Prostate gland (tissue), 2 donors: Measurements from ENCODE around the gene COLQ. TPM values are rescaled to one million over a fixed set of nuclear protein-coding genes. Genes with fewer than 3 reads are reported as not detected.

ENCODE experiments used
- DNase-seq: peaks from one replicate; pipeline ENCODE4 v3.0.0-alpha.2; 2019; ENCODE audit warnings: low spot score
- H3K27ac ChIP-seq, 2 donors: fragments of 200-600 bp; sonication (generic); 2 replicates each; pipeline ENCODE4 v1.5.1; 2017 to 2019
- H3K27me3 ChIP-seq: fragments of 200-600 bp; sonication (generic); replicated peaks from 2 replicates; pipeline ENCODE4 v1.5.1; 2019; ENCODE audit not compliant: insufficient read depth
- H3K36me3 ChIP-seq, 2 donors: fragments of 200-600 bp; sonication (generic); 1 replicate in 1 of 2; 2 replicates in 1 of 2; pipeline versions ENCODE4 v1.5.1 to v1.8.1; 2017 to 2019
- H3K4me1 ChIP-seq: fragments of 200-600 bp; sonication (generic); replicated peaks from 2 replicates; pipeline ENCODE4 v1.5.1; 2019
- H3K4me3 ChIP-seq, 2 donors: fragments of 200-600 bp; sonication (generic); 2 replicates each; pipeline ENCODE4 v1.5.1; 2017 to 2019
- H3K9me3 ChIP-seq: fragments of 200-600 bp; sonication (generic); 2 replicates; pipeline ENCODE4 v1.5.1; 2017
- CTCF ChIP-seq, 4 experiments: fragments of 200-600 bp in 2 of 4; fragments of 450-650 bp in 2 of 4; sonication (generic) in 2 of 4; IDR thresholded peaks; 1 replicate in 3 of 4; 2 replicates in 1 of 4; pipeline ENCODE4 v1.5.1; 2016 to 2019; ENCODE audit warnings: antibody characterized with exemption in 4 of 4, mild to moderate bottlenecking in 2 of 4, moderate library complexity in 2 of 4
- POLR2A ChIP-seq: fragments of 450-650 bp; IDR thresholded peaks from one replicate; pipeline ENCODE4 v1.6.1; 2016; ENCODE audit warnings: antibody characterized with exemption, mild to moderate bottlenecking
- POLR2AphosphoS5 ChIP-seq: sonication (generic); formaldehyde crosslinking; IDR thresholded peaks from one replicate; pipeline ENCODE4 v1.6.1; 2017; ENCODE audit warnings: antibody characterized with exemption
- WGBS: methylation state at CpG from one replicate; pipeline ENCODE4 v1.1.5; 2018; 5-methylcytosine and 5-hydroxymethylcytosine counted together
- intact Hi-C: fragments of 100-400 bp; cut with DNase I; formaldehyde crosslinking; loops from one replicate; pipeline ENCODE4 v1.14.2; 2022
- microRNA-seq: library from miRNA; unstranded; fragments of <30 nt; microRNA quantifications from one replicate; pipeline ENCODE4, GENCODE V29; 2016
- small RNA-seq, 2 donors: library from RNA; depleted of rRNA; stranded (forward); fragments of <200 nt; gene quantifications; one replicate each; pipeline ENCODE3, GENCODE V24; 2016
- total RNA-seq, 2 donors: library from RNA; depleted of rRNA; stranded (reverse); fragments of >200 nt; gene quantifications; one replicate each; pipeline ENCODE4 v1.1.0, GENCODE V29; 2016

The COLQ gene
- total RNA-seq, 2 donors from 2014 or later: 0.87 to 3.9 TPM

- 95% methylated on average over 1 of the region's 1 CpG for WGBS
- Histone ChIP-seq H3K4me1 (no peaks in the 10 kb centered on the region), H3K27ac (no peak overlapping the region), H3K4me3 (no peak overlapping the region), H3K27me3 (no peaks in the 10 kb centered on the region), H3K9me3 (no peaks in the 10 kb centered on the region), H3K36me3 (no peaks in the 10 kb centered on the region)
- intact Hi-C loops: loop anchor here (10.0 kb wide), 1 partner anchor 200 kb away; the partner anchor contains the start of gene CAPN7
- no peak for DNase-seq
- no peak for TF ChIP-seq CTCF (IDR thresholded peaks at IDR 0.05)
- no peak for TF ChIP-seq POLR2A
- no peak for TF ChIP-seq POLR2AphosphoS5
Observed at GRCh38 chr3:15404767-15405166, 116.7 kb downstream of the COLQ start.

- H3K9me3 ChIP-seq: no peaks in the 10 kb centered on the region
- no peak overlapping the region for H3K27ac ChIP-seq
- WGBS: 90% methylated on average over 3 of the region's 3 CpGs
- H3K4me1 ChIP-seq: no peaks in the 10 kb centered on the region
- intact Hi-C loops: loop anchor here (10.0 kb wide), 1 partner anchor 199 kb away; the partner anchor contains the start of gene CAPN7
- no peak for DNase-seq
- TF ChIP-seq POLR2AphosphoS5 (no peak), POLR2A (no peak), CTCF (IDR thresholded peaks at IDR 0.05) (no peak)
- H3K4me3 ChIP-seq: no peak overlapping the region
- H3K27me3 ChIP-seq: no peaks in the 10 kb centered on the region
- no peaks in the 10 kb centered on the region for H3K36me3 ChIP-seq
Observed at GRCh38 chr3:15403965-15404364, 117.5 kb downstream of the COLQ start.

DNA sequence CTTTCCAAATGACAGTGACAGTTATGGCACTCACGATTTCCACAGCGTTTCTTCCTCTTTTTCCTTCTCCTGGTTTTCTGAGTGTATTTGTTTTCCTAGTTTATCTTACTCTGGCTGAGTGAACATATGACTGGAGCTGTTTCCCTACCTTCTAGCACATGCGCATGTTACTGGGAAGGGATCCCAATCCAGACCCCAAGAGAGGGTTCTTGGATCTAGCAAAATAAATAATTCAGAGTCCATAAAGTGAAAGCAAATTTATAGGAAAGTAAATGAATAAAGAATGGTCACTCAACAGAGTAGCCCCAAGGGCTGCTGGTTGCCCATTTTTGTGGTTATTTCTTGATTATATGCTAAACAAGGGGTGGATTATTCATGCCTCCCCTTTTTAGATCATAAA, 118.0 kb downstream of the COLQ start:
- intact Hi-C loops: loop anchor here (10.0 kb wide), 1 partner anchor 199 kb away; the partner anchor contains the start of gene CAPN7
- WGBS: 67% methylated on average over 3 of the region's 3 CpGs
- Histone ChIP-seq H3K4me3 (no peak overlapping the region), H3K27me3 (no peaks in the 10 kb centered on the region), H3K27ac (no peak overlapping the region), H3K9me3 (no peaks in the 10 kb centered on the region), H3K4me1 (no peaks in the 10 kb centered on the region), H3K36me3 (no peaks in the 10 kb centered on the region)
- no peak for DNase-seq
- TF ChIP-seq CTCF (IDR thresholded peaks at IDR 0.05) (no peak), POLR2AphosphoS5 (no peak), POLR2A (no peak)

DNA sequence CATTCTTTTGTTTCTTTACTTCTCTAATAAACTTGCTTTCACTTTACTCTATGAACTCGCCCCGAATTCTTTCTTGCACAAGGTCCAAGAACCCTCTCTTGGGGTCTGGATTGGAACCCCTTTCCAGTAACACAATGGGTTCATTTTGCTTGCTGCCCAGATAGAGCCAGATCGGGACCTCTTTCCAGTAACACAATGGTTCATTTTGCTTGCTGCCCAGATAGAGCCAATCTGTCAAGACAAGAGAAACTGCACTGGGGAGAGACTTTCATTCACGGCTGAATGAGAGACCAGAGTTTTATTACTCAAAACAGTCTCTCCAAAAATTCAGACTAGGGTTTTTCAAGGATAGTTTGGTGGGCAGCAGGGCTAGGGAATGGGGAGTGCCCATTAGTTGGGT, 119.6 kb downstream of the COLQ start:
- H3K4me3 ChIP-seq: no peak overlapping the region
- no peak for TF ChIP-seq POLR2A
- TF ChIP-seq POLR2AphosphoS5: no peak
- no peaks in the 10 kb centered on the region for H3K9me3 ChIP-seq
- no peak overlapping the region for H3K27ac ChIP-seq
- 76% methylated on average over 4 of the region's 4 CpGs for WGBS
- intact Hi-C loops: loop anchor here (10.0 kb wide), 1 partner anchor 197 kb away; the partner anchor contains the start of gene CAPN7
- no peaks in the 10 kb centered on the region for H3K27me3 ChIP-seq
- H3K36me3 ChIP-seq: no peaks in the 10 kb centered on the region
- no peak for DNase-seq
- no peaks in the 10 kb centered on the region for H3K4me1 ChIP-seq

Small RNA genes within 50 kb of the gene (microRNA-seq; reads per million reads assigned to microRNA genes)
- gene MIR4270: not detected

Small RNA genes within 50 kb of the gene (small RNA-seq; reads per million reads assigned to genes)
- gene MIR4270 (0 reads per million in 2 donors), gene RN7SL110P (0 reads per million in 2 donors), gene RNU6-1024P (0 reads per million in 2 donors)

Other genes with a start within 250 kb of the COLQ start
- gene SH3BP5, start 189.1 kb downstream of the COLQ start, total RNA-seq: 10 to 100 TPM; 13.3 to 71.6 TPM
- 10 to 100 TPM; 12.5 to 14.8 TPM for gene METTL6, start 94.2 kb downstream of the COLQ start, total RNA-seq
- gene EAF1, start 94.1 kb downstream of the COLQ start, total RNA-seq: 10 to 100 TPM; 25.5 to 30.9 TPM
- gene HACL1, start 79.9 kb upstream of the COLQ start, total RNA-seq: 10 to 100 TPM; 27.9 to 30.6 TPM
- 10 to 100 TPM; 34.4 to 42.7 TPM for gene BTD, start 80.0 kb upstream of the COLQ start, total RNA-seq